Activated T-helper 1 cell treated with anti-CD3 and anti-CD28 coated beads, Interleukin-12 subunit alpha, Interleukin-12 subunit beta, Interleukin-2, Interleukin-4 antibody, amounts not matched to agents 30 ng/mL and 10 ng/mL and 1 ng/mL, durations not matched to agents 14 hours and 24 hours and 36 hours (primary cell): ENCODE data around the gene SLC9A4. TPM values are rescaled to one million over a fixed set of nuclear protein-coding genes. Genes with fewer than 3 reads are reported as not detected.

Experiments
- DNase-seq: peaks from one replicate; pipeline ENCODE4 v3.0.0; 2021; ENCODE audit warnings: low spot score
- H3K27ac Mint-ChIP-seq: one replicate; pipeline ENCODE4 v1.8.0; 2021; ENCODE audit warnings: mild to moderate bottlenecking, mixed read lengths
- H3K27me3 Mint-ChIP-seq: one replicate; pipeline ENCODE4 v1.8.0; 2022; ENCODE audit warnings: mild to moderate bottlenecking, moderate library complexity, mixed read lengths; ENCODE audit not compliant: insufficient read depth
- H3K36me3 Mint-ChIP-seq: one replicate; pipeline ENCODE4 v1.8.0; 2021; ENCODE audit warnings: low read depth, mixed read lengths
- H3K4me1 Mint-ChIP-seq: one replicate; pipeline ENCODE4 v1.8.0; 2021; ENCODE audit warnings: low read depth, mixed read lengths
- H3K4me3 Mint-ChIP-seq: one replicate; pipeline ENCODE4 v1.8.0; 2021; ENCODE audit warnings: mild to moderate bottlenecking, moderate library complexity, mixed read lengths
- H3K9me3 Mint-ChIP-seq: one replicate; pipeline ENCODE4 v1.8.0; 2021; ENCODE audit warnings: mixed read lengths
- intact Hi-C: fragments of 100-400 bp; cut with micrococcal nuclease; formaldehyde crosslinking; loops from one replicate; pipeline ENCODE4 v1.15.1; 2024
- total RNA-seq: library from RNA; stranded (reverse); gene quantifications from 2 replicates; pipeline ENCODE4 v1.2.3, GENCODE V29; 2022

Gene SLC9A4
- 0.10 TPM in 1 of 2 replicates, not detected in the other for total RNA-seq

- no peaks in the 10 kb centered on the region for H3K4me1 Mint-ChIP-seq
- peaks cover 3% of the 10 kb centered on the region for H3K36me3 Mint-ChIP-seq
- no peak within 1 kb of the TSS for H3K27ac Mint-ChIP-seq
- peaks cover 12% of the 10 kb centered on the region for H3K9me3 Mint-ChIP-seq
- intact Hi-C loops = loop anchor here (1.0 kb wide), 3 partner anchors 119 to 333 kb away; no protein-coding TSS in a partner anchor
- DNase-seq = peak; percentile 28
- H3K27me3 Mint-ChIP-seq = peaks cover 51% of the 10 kb centered on the region
- H3K4me3 Mint-ChIP-seq = no peak within 1 kb of the TSS
These were observed at the start of gene SLC9A4 for GRCh38 chr2:102473020-102473419. SLC9A4 (plus strand) TSS chr2:102473226; CDS start chr2:102473760, 534 bp downstream.

- intact Hi-C loops = no loop called here
- Mint-ChIP-seq H3K27me3 (no peaks in the 10 kb centered on the region), H3K9me3 (no peaks in the 10 kb centered on the region), H3K4me3 (peak overlapping the region; percentile 90), H3K36me3 (peaks cover 61% of the 10 kb centered on the region), H3K27ac (peak overlapping the region; percentile 98), H3K4me1 (peaks cover 91% of the 10 kb centered on the region)
- DNase-seq = no peak
These were observed 49.7 kb upstream of the SLC9A4 start for GRCh38 chr2:102423368-102423767.

GRCh38 chr2:102424754-102425153 lies 48.3 kb upstream of the SLC9A4 start:
- H3K4me1 Mint-ChIP-seq = peaks cover 98% of the 10 kb centered on the region
- H3K27me3 Mint-ChIP-seq = no peaks in the 10 kb centered on the region
- no peaks in the 10 kb centered on the region for H3K9me3 Mint-ChIP-seq
- H3K27ac Mint-ChIP-seq = peak overlapping the region; percentile 98
- H3K36me3 Mint-ChIP-seq = peaks cover 68% of the 10 kb centered on the region
- intact Hi-C loops = loop anchor here (1.0 kb wide), 1 partner anchor 12 kb away; no protein-coding TSS in a partner anchor
- no peak for DNase-seq
- H3K4me3 Mint-ChIP-seq = peak overlapping the region; percentile 90

GRCh38 chr2:102425441-102426132 lies 47.4 kb upstream of the SLC9A4 start:
- Mint-ChIP-seq H3K4me3 (peak overlapping the region; percentile 47), H3K4me1 (peaks cover 98% of the 10 kb centered on the region), H3K27ac (peak overlapping the region; percentile 98)

GRCh38 chr2:102427249-102427648 lies 45.8 kb upstream of the SLC9A4 start:
- Mint-ChIP-seq H3K27ac (peak overlapping the region; percentile 36), H3K4me1 (peaks cover 97% of the 10 kb centered on the region), H3K4me3 (peak overlapping the region; percentile 43), H3K9me3 (peaks cover 7% of the 10 kb centered on the region), H3K36me3 (peaks cover 74% of the 10 kb centered on the region), H3K27me3 (no peaks in the 10 kb centered on the region)
- DNase-seq = no peak
- intact Hi-C loops = no loop called here

More at GRCh38 chr2:102425441-102426132, 47.4 kb upstream of the SLC9A4 start:
- intact Hi-C loops = loop anchor here (1.0 kb wide), 2 partner anchors 7 to 11 kb away; no protein-coding TSS in a partner anchor
- Mint-ChIP-seq H3K27me3 (no peaks in the 10 kb centered on the region), H3K9me3 (peaks cover 5% of the 10 kb centered on the region), H3K36me3 (peaks cover 74% of the 10 kb centered on the region)
- DNase-seq = no peak

- Mint-ChIP-seq H3K9me3 (peaks cover 7% of the 10 kb centered on the region), H3K27me3 (no peaks in the 10 kb centered on the region), H3K36me3 (peaks cover 68% of the 10 kb centered on the region), H3K4me1 (peaks cover 89% of the 10 kb centered on the region), H3K27ac (peak overlapping the region; percentile 48), H3K4me3 (peak overlapping the region; percentile 24)
- intact Hi-C loops = no loop called here
- no peak for DNase-seq
These were observed 44.5 kb upstream of the SLC9A4 start for GRCh38 chr2:102428573-102428972.

GRCh38 chr2:102432386-102432785 lies 40.6 kb upstream of the SLC9A4 start:
- Mint-ChIP-seq H3K27ac (peak overlapping the region; percentile 36), H3K4me3 (no peak overlapping the region), H3K27me3 (no peaks in the 10 kb centered on the region), H3K36me3 (peaks cover 68% of the 10 kb centered on the region), H3K9me3 (peaks cover 7% of the 10 kb centered on the region), H3K4me1 (peaks cover 72% of the 10 kb centered on the region)
- intact Hi-C loops = no loop called here
- no peak for DNase-seq

- Mint-ChIP-seq H3K27ac (no peak overlapping the region), H3K27me3 (no peaks in the 10 kb centered on the region), H3K9me3 (peaks cover 7% of the 10 kb centered on the region), H3K4me3 (no peak overlapping the region), H3K4me1 (peaks cover 55% of the 10 kb centered on the region), H3K36me3 (peaks cover 56% of the 10 kb centered on the region)
- intact Hi-C loops = no loop called here
- no peak for DNase-seq
These were observed 38.9 kb upstream of the SLC9A4 start for GRCh38 chr2:102433973-102434654.

GRCh38 chr2:102434655-102435381 lies 38.2 kb upstream of the SLC9A4 start:
- Mint-ChIP-seq H3K9me3 (peaks cover 7% of the 10 kb centered on the region), H3K27me3 (no peaks in the 10 kb centered on the region), H3K27ac (peak overlapping the region; percentile 79), H3K36me3 (peaks cover 49% of the 10 kb centered on the region), H3K4me1 (peaks cover 48% of the 10 kb centered on the region), H3K4me3 (peak overlapping the region; percentile 16)
- intact Hi-C loops = loop anchor here (5.0 kb wide), 2 partner anchors 718 to 1128 kb away; partner anchors contain the start of gene RNF149
- DNase-seq = no peak

GRCh38 chr2:102435741-102436140 lies 37.3 kb upstream of the SLC9A4 start:
- Mint-ChIP-seq H3K9me3 (peaks cover under 1% of the 10 kb centered on the region), H3K4me1 (peaks cover 38% of the 10 kb centered on the region), H3K36me3 (peaks cover 40% of the 10 kb centered on the region), H3K27ac (peak overlapping the region; percentile 86), H3K4me3 (peak overlapping the region; percentile 53), H3K27me3 (no peaks in the 10 kb centered on the region)
- DNase-seq = no peak
- intact Hi-C loops = loop anchor here (1.0 to 5.0 kb wide), 9 partner anchors 10 to 1128 kb away; partner anchors contain the start of gene RNF149

GRCh38 chr2:102436323-102436722 lies 36.7 kb upstream of the SLC9A4 start:
- Mint-ChIP-seq H3K36me3 (peaks cover 36% of the 10 kb centered on the region), H3K4me3 (peak overlapping the region; percentile 53), H3K27me3 (no peaks in the 10 kb centered on the region), H3K9me3 (no peaks in the 10 kb centered on the region), H3K4me1 (peaks cover 33% of the 10 kb centered on the region), H3K27ac (peak overlapping the region; percentile 86)
- no peak for DNase-seq
- intact Hi-C loops = loop anchor here (1.0 to 5.0 kb wide), 9 partner anchors 11 to 1129 kb away; partner anchors contain the start of gene RNF149

- Mint-ChIP-seq H3K27me3 (no peaks in the 10 kb centered on the region), H3K36me3 (peaks cover 35% of the 10 kb centered on the region), H3K27ac (peak overlapping the region; percentile 94), H3K9me3 (no peaks in the 10 kb centered on the region), H3K4me3 (peak overlapping the region; percentile 38), H3K4me1 (peaks cover 28% of the 10 kb centered on the region)
- intact Hi-C loops = loop anchor here (1.0 to 5.0 kb wide), 8 partner anchors 8 to 1130 kb away; partner anchors contain the start of gene RNF149
- DNase-seq = no peak
These were observed 35.9 kb upstream of the SLC9A4 start for GRCh38 chr2:102437122-102437521.
